OCI-LY3 (cell line): ENCODE results near the gene GUSB.

Experiments
- CTCF ChIP-seq: fragments of 200-600, 300-600 bp; sonication (generic); IDR thresholded peaks from 2 replicates; pipeline ENCODE4 v1.5.1; 2014; ENCODE audit warnings: antibody characterized with exemption, low read length, low read depth
- EZH2phosphoT487 ChIP-seq: fragments of 200-600 bp; shearing (Covaris generic); IDR thresholded peaks from 2 replicates; pipeline ENCODE4 v1.6.1; 2018; ENCODE audit warnings: antibody characterized with exemption, mixed run types, low read depth

DNA sequence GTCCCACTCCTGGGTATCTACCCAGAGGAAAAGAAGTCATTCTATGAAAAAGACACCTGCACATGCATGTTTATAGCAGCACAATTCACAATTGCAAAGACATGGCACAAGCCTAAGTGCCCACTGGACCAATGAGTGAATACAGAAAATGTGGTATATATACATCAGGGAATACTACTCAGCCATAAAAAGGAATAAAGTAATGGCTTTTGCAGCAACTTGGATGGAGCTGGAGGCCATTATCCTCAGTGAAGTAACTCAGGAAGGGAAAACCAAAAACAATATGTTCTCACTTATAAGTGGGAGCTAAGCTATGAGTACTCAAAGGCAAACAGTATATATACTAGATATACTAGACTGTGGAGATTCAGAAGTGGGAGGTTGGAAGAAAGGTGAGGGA is 55.4 kb downstream of the GUSB start:
- TF ChIP-seq CTCF (no peak), EZH2phosphoT487 (no peak)
